ENCODE data around the gene ROBO1.

The ROBO1 gene

GRCh38 chr3:78847203-78847602, 920.6 kb downstream of the ROBO1 start:
- Histone ChIP-seq H3K4me1 (ENCODE audit: control insufficient read depth in 1 of 2, insufficient read depth in 1 of 2, low read depth in 1 of 2, low read length in 1 of 2) (no peaks in the 10 kb centered on the region), H3K4me3 (ENCODE audit: low read depth in 1 of 2, low read length in 1 of 2) (no peak overlapping the region), H3K9me3 (no peaks in the 10 kb centered on the region), H3K36me3 (no peaks in the 10 kb centered on the region), H3K27me3 (no peaks in the 10 kb centered on the region), H3K27ac (no peak overlapping the region)
- TF ChIP-seq, protein P1, sequence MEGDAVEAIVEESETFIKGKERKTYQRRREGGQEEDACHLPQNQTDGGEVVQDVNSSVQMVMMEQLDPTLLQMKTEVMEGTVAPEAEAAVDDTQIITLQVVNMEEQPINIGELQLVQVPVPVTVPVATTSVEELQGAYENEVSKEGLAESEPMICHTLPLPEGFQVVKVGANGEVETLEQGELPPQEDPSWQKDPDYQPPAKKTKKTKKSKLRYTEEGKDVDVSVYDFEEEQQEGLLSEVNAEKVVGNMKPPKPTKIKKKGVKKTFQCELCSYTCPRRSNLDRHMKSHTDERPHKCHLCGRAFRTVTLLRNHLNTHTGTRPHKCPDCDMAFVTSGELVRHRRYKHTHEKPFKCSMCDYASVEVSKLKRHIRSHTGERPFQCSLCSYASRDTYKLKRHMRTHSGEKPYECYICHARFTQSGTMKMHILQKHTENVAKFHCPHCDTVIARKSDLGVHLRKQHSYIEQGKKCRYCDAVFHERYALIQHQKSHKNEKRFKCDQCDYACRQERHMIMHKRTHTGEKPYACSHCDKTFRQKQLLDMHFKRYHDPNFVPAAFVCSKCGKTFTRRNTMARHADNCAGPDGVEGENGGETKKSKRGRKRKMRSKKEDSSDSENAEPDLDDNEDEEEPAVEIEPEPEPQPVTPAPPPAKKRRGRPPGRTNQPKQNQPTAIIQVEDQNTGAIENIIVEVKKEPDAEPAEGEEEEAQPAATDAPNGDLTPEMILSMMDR (IDR thresholded peaks at IDR 0.05): no peak

GRCh38 chr3:78846718-78847117, 921.1 kb downstream of the ROBO1 start:
- H3K9me3 ChIP-seq: no peaks in the 10 kb centered on the region
- H3K4me1 ChIP-seq (ENCODE audit: control insufficient read depth in 1 of 2, insufficient read depth in 1 of 2, low read depth in 1 of 2, low read length in 1 of 2): no peaks in the 10 kb centered on the region
- TF ChIP-seq, protein P1 (IDR thresholded peaks at IDR 0.05): no peak
- no peaks in the 10 kb centered on the region for H3K36me3 ChIP-seq
- no peak overlapping the region for H3K4me3 ChIP-seq (ENCODE audit: low read depth in 1 of 2, low read length in 1 of 2)
- H3K27ac ChIP-seq: no peak overlapping the region
- no peaks in the 10 kb centered on the region for H3K27me3 ChIP-seq

DNA sequence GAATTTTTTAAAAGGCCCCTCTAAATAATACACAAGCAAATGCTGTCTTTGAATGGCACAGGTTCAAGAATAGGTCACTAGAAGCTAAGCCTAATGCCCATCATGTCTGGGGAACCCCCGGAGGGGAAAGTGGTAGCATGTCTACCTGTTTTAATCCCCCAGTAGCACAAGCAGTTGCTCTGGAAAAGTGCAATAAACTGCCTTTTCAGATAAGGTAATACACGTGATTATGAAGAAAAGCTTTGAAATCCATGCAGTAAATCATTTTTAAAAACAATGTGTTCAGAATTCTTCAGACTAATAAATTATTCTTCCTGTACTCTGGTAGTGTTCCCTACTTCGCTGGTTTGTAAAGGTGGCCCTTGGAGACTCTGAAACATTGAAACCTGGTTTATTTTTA, 922.2 kb downstream of the ROBO1 start:
- H3K36me3 ChIP-seq: no peaks in the 10 kb centered on the region
- no peaks in the 10 kb centered on the region for H3K9me3 ChIP-seq
- no peak overlapping the region for H3K4me3 ChIP-seq (ENCODE audit: low read depth in 1 of 2, low read length in 1 of 2)
- H3K27ac ChIP-seq: no peak overlapping the region
- H3K27me3 ChIP-seq: no peaks in the 10 kb centered on the region
- no peaks in the 10 kb centered on the region for H3K4me1 ChIP-seq (ENCODE audit: control insufficient read depth in 1 of 2, insufficient read depth in 1 of 2, low read depth in 1 of 2, low read length in 1 of 2)
- TF ChIP-seq, protein P1 (IDR thresholded peaks at IDR 0.05): no peak

DNA sequence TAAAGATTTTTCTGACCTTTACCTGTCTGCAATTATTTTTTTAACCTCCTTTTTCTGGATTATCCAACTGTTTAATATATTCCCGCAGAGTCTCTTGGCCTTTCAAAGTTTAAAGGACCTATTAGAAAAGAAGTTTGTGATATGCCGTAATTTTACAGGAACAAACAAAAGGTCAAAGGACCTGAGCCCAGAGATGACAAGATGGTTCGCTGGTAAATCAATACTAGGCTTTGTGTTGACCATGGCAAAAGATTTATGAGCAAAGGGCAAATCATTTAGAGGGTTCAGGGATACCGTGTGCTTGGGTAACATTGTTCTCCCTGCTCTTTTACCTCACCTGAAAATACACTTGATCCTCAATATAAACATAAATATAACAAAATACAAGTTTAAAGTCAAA, 923.5 kb downstream of the ROBO1 start:
- H3K36me3 ChIP-seq: no peaks in the 10 kb centered on the region
- H3K9me3 ChIP-seq: no peaks in the 10 kb centered on the region
- no peaks in the 10 kb centered on the region for H3K4me1 ChIP-seq (ENCODE audit: control insufficient read depth in 1 of 2, insufficient read depth in 1 of 2, low read depth in 1 of 2, low read length in 1 of 2)
- no peak overlapping the region for H3K4me3 ChIP-seq (ENCODE audit: low read depth in 1 of 2, low read length in 1 of 2)
- TF ChIP-seq, protein P1 (IDR thresholded peaks at IDR 0.05): no peak
- H3K27me3 ChIP-seq: no peaks in the 10 kb centered on the region
- H3K27ac ChIP-seq: no peak overlapping the region

- H3K4me3 ChIP-seq (ENCODE audit: low read depth in 1 of 2, low read length in 1 of 2): no peak overlapping the region
- H3K4me1 ChIP-seq (ENCODE audit: control insufficient read depth in 1 of 2, insufficient read depth in 1 of 2, low read depth in 1 of 2, low read length in 1 of 2): no peaks in the 10 kb centered on the region
- H3K27ac ChIP-seq: no peak overlapping the region
- H3K27me3 ChIP-seq: no peaks in the 10 kb centered on the region
- no peaks in the 10 kb centered on the region for H3K9me3 ChIP-seq
- H3K36me3 ChIP-seq: no peaks in the 10 kb centered on the region
- TF ChIP-seq, protein P1 (IDR thresholded peaks at IDR 0.05): no peak
Observed at GRCh38 chr3:78839693-78840092, 928.1 kb downstream of the ROBO1 start.

DNA sequence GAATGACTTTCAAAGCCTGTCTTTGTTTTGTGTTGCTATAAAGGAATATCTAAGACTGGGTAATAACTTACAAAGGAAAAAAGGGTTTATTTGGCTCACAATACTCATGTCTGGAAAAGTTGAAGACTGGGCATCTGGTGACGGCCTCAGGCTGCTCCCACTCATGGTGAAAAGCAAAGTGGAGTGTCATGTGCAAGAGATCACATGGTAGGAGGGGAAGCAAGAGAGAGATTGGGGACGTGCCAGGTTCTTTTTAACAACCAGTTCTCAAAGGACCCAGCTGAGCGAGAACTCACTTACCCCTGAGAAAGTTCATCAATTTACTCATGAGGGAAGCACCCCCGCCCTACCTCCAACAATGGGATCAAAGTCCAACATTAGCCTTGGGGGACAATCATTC, 929.4 kb downstream of the ROBO1 start:
- Histone ChIP-seq H3K4me3 (ENCODE audit: low read depth in 1 of 2, low read length in 1 of 2) (no peak overlapping the region), H3K27ac (no peak overlapping the region), H3K4me1 (ENCODE audit: control insufficient read depth in 1 of 2, insufficient read depth in 1 of 2, low read depth in 1 of 2, low read length in 1 of 2) (no peaks in the 10 kb centered on the region), H3K27me3 (no peaks in the 10 kb centered on the region), H3K36me3 (no peaks in the 10 kb centered on the region), H3K9me3 (no peaks in the 10 kb centered on the region)
- TF ChIP-seq, protein P1 (IDR thresholded peaks at IDR 0.05): no peak
